Measurements from ENCODE around the gene NEUROD4.
"Not testable (repeated sequence)": the region's sequence is repeated elsewhere in the genome, so short reads cannot be mapped to it uniquely, and the experiment has no call there.

Gene NEUROD4, protein sequence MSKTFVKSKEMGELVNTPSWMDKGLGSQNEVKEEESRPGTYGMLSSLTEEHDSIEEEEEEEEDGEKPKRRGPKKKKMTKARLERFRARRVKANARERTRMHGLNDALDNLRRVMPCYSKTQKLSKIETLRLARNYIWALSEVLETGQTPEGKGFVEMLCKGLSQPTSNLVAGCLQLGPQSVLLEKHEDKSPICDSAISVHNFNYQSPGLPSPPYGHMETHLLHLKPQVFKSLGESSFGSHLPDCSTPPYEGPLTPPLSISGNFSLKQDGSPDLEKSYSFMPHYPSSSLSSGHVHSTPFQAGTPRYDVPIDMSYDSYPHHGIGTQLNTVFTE

DNA sequence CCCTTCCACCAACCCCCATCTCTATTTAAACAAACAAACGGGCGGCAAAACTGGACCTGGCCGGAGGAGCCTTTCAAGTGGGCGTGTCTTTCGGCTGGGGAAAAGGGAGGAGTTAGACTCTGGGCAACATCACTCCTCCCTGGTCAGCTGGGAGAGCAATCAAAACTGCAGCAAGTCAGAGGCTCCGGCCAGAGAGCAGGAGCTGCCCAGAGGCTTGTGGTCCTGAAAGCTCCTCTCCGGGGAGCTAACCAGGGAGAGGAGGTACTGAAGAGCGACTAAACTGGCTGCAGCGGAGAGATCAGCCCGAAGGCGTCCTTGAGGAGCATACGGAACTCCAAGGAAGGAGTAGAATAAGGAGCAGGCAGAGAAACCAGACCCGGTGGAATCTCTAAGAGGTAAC lies at the start of gene NEUROD4:
Gene NEUROD4, plus strand, starts transcription at position 191 of the 400 bp plus-strand sequence. CDS start 6,466 bp downstream, outside the sequence.
- DNase-seq = peak; percentile 99

DNA sequence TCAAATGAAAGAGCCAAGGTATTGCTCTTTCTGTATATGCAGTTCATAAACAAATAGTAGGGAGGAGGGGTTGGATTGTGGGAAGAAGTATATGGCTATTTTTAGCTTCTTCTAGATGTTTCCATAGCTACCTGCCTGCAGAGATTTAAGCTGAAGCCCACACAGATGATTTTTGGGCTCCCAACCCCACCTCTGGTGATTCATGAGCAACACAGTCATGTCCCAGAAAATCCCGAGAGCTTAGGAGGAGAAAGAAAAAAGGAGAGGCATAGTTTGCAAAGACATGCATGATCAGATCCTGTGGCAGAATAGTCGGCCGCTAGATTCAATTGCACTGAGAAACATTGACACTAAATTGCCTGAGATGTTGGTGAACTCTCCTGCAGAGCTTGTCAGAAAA lies 49.0 kb upstream of the NEUROD4 start:
- DNase-seq = no peak

DNA sequence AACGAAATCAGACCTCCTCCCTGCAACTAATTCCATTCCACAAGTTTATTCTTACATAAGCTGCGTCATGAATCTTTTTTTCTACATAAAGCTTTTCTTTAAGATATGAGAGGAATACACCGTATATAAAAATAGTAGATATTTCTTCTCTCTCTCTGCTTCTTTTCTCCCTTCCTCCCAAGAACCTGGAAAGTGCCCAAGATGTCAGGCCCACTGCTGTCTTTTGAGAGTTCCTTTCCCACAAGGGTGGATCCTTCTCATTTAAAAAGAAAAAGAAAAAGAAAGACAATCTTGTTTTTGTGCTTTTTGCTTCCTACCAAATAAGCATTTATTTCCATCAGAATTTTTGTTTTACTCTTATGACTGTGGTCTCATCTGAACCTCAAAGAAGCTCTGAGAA lies 46.2 kb upstream of the NEUROD4 start:
- no peak for DNase-seq

DNA sequence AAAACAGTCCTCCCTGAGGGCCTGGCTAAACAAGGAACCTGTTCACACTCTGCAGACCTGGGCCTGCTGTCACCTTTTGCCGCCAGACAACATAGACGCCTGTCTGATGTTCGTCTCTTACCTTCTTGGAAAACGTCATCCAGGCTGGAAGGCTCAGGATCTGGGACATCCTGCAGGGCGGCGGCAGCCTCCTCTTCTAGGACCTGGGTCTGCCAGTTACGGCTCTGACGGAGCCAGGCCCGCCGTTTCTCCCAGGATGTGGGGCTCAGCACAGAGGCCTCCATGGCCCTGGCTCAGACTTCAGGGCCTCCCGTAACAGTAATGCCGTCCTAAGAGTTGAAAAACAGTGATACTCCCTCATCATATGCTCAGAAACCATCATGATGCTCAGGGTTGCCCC lies 45.5 kb upstream of the NEUROD4 start:
- peak; percentile 65 for DNase-seq

DNA sequence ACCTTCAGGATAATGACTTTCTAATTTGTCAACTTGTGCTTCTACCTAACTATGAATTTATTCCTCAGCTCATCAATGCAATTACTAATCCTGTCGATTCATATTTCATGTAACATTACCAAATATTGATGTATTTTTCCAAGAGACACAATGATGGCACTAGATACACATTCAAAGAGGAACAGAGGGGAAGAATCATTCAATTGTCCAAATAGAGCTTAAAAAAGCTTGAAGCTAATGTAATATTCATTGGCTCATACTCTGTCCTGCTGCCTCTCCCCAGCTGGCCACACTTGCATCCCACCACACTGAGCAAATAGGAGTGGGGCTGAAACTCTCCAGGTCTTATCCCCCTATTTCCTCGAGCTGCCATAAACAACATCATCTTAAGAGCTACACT lies 44.5 kb upstream of the NEUROD4 start:
- no peak for DNase-seq

DNA sequence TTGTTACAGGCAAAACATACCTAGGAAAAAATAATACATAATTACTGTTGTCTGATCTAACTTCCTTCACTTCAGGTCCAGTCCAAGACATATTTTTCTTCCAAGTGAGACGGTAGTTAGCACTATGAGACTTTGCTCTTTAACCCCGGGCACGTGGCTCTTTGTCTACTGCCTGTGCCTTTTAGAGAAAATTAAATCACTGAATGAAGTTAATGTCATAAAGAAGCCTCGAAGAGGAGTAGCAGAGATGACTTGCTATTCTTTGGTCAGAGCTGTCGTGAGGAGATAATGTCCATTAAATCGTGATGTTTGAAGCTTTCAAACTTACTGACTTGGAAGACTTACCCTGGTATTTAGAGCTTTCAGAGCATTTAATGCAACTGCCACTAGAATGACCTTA lies 43.9 kb upstream of the NEUROD4 start:
- DNase-seq = no peak

DNA sequence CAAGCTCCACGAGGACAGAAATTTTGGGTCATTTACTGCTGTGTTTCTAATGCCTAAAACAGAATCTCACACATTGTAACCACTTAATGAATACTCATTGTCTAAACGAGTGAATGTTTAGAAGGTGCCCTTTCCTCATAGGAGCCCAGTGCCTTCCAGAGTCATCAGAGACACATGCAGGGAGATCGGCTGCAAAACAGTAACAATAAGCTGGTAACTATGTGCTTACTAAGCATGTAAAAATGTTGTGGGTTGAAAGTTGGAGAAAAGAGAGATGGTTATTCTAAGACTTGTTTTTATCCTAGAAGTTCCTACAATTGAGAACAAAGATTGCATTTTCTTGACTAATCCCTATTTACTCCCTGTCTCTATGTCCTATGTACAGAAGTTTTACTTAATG lies 42.6 kb upstream of the NEUROD4 start:
- DNase-seq = no peak

DNA sequence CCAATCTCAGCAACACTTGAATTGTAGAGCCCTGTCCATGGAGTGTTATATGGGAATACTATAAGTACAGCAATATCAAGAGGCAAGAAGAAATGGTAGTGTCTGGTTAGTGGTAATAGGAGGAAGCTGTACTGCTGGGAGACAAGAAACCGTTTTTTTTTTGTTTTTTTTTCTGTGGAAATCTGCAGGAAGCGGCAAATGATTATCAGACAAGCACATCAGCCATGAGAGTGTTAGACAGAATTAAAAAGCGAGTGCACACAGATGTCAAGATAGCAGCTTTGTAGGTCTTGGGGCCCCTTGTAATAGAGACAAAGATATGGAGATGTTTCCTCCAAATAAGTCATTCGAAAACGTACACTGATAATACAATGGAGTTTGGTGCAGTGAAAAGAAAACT lies 41.9 kb upstream of the NEUROD4 start:
- DNase-seq = no peak

DNA sequence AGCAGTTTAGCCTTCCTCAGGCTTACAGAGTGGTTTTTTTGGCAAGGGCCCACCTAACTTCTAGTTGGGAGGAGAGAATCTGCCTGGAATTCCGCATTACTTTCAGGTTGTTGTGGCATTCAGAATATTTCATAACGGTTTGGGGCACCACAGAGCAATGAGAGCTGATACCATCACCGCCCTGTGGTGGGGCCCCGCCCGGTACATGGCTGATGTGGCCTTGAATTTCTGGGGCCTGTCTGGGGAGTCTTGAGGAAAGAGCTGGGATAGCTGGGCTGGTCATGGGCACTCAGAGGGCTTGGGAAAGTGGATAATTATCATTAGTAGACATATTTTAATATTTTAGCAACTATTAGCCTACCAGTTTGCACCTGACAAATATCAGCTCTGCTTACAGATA lies 39.4 kb upstream of the NEUROD4 start:
- DNase-seq = no peak

DNA sequence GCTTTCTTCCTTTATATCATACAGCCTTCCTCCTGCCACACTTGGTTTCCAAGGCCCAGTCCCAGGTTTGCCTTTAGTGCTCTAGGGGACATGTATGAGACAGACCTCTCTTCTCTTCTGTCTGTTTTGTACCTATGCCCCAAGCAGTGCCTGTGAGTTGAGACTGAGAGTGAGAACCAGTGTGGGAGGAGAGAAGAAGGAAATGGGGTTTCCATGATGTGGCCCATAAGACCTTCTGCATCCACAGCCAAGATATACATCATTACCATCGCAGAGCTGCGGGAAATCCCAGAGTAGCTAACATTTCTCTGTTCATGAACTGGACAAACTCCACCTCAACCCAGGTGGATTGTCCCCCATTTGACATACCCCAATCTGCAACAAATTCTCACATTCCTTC lies 38.0 kb upstream of the NEUROD4 start:
- no peak for DNase-seq

DNA sequence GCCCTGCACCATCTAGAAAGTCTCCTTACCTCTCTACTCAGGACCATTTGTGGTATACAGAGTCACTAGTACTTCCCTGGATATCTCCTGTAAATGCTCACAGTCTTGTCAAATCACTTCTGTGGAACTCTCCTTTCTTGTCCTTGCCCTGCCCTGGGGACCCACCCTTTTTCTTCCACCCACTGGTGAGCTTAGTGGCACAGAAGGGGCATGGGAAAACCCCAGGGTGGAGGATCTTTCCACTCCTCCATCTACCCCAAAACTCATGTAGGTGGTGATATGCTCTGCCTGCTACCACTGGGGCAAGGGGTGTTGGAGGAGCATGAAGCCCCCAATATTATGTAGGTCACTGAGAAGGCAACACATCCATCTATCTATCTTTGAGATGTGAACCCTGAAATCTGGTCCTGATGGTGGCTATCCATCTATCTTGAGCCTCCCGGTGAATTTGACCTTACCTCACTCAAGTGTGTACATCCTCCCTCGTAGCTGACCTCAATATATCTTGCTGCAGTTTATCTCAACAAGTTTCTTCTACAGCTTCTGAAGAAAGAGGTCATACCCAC lies 36.2 kb upstream of the NEUROD4 start:
- no peak for DNase-seq

DNA sequence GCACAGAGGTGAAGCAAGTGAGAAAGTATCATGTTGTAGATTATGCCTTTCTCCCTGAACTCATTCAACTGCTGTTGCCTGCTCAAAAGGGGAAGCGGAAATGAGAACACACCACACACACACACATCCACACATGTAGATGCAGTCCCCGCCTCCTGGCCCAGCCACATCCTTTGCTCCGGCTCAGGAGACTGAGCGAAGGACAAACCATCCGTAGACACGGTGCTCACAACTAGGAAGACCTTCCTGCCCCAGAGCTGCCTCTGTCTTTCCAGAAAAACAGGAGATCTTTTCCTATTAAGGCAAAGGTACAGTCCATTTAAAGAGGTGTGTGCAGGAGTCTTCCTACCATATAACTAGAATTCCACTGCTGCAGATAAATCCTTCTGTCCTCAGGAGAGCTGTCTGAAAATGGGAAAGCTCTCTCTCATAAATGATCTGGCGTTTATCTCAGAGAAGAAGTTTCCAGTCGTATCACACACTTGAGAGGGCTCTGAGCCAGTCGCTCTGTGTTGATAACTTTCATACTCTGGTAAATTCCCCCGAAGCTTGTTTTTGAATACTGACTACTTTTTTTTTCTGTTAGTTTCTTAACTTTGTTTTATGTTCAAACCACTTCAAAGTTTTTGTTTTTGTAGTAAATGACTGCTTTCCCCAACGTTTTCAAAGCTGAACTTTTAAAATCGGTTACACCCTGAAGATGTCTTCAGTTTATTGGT lies 35.0 kb upstream of the NEUROD4 start, which contains the start of gene TESPA1:
Gene TESPA1, minus strand, starts transcription at position 105 of the 719 bp plus-strand sequence. CDS start 10,200 bp downstream, outside the sequence.
- DNase-seq = no peak

DNA sequence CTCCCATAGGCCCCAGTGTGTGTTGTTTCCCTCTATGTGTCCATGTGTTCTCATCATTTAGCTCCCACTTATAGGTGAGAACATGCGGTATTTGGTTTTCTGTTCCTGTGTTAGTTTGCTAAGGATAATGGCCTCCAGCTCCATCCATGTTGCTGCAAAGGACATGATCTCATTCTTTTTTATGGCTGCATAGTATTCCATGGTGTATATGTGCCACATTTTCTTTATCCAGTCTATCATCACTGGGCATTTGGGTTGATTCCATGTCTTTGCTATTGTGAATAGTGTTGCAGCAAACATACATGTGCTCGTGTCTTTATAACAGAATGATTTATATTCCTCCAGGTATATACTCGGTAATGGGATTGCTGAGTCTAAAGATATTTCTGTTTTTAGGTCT lies 33.0 kb upstream of the NEUROD4 start:
- not testable (repeated sequence) for DNase-seq

DNA sequence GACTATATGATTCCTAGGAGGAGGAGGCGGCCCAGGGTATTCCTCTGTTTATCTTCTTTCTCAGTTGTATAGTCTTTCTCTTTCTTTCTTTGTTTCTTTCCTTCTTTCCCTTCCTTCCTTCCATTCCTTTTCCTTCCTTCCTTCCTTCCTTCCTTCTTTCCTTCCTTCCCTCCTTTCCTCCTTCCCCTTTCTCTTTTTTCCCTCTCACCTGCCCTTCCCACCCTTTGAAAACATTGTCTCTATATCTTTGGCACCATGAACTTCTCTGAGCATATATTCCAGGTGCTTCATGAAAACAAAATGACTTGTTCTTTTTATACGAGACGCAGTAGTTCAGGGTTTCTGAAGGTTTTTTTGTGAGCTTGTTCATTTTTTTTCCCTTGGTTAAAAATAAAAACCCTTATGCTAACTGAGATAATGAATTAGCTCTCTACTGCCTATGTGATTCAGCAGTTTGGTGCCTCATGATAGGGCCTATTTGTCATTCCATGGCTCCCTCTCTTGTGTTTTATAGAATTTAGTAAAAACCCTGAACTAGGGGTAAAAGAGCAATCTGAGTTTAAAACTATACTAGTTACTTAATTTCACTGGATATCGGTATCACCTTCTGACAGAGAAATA lies 32.1 kb upstream of the NEUROD4 start:
- no peak for DNase-seq

DNA sequence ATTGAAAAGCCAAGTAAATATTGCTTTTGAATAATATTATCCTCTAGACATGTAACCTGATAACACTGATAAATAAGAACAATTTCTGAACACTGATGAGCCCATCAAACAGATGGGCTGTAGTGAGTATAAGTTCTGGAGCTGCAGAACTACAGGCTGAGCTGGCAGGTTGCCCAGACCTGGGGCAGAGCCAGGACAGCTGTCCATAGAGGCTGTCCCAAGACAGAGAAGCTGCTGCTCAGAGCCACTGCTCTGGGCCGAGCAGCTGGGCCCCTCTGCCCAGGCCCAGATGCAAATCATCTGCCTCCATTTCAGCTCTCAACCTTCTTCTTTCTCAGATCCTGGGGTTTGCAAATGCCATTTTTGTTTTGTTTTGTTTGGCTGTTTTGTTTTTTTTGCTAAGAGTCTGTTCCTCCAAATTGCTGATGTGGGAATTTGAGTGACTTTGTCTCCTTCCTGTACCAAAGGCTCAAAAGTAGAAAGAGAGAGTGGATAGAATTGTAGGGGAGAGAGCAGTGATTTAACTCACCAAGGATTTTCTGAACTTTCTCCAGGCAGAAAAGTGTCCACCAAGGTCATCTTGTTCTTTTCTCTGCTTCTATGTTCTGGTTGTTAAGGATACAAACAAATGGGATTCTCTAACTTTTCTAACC lies 31.2 kb upstream of the NEUROD4 start:
- DNase-seq = no peak

DNA sequence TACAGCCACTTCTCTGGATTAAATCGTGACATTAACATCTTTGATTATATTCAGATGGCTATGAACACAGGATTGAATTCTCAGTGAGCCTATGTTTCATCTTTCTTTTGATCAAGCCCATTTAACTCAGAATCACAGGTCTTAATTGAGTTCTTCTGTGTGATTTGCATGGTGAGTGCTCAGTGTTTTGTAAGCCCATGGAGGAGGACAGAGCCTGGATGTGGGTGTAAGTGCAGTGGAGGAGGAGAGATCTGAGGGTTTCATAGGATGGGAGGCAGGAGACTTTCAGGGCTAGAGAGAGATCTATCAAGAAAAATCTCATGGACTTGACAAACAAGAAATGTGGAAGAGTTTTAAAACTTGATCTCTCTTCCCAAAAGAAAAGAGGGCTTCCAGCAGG lies 29.9 kb upstream of the NEUROD4 start:
- DNase-seq = no peak

DNA sequence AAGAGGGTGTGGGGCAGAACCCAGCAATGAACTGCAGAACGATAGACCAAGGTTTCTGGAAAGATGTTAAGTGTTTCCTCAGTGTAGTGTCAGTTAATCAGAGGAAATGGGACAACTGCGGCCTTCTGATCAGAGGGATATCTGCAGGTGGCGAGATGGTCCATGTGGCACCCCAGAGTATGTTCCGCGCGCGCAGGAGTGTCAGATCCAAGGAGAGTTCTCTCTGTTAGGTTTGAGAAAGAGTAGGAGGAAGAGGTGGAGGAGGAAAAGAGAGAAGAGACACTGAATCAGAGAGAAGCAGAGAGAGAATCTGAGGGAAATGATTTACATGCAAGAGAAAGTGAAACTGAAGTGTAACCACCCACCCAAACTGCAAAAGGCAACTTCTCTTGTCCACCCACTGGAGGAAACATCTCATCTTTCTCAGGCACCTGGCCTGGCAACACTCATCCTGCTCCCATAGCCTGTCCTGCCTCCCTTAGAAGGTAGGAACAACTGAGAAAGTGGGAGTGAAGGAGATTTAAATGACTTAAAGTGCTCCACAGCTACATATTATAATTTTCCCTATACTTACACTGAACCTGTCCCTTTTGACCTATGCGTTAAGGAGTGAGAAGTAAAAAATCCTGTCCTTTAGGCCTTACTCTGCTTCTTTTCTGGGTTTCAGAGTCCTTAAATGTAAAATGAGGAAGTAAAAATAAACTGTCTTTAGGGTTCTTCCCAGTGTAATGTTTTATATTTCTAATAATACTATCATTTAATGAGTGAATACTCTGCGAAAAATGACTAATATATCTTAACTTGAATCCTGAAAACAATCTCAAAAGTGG lies 28.4 kb upstream of the NEUROD4 start:
- DNase-seq = no peak

DNA sequence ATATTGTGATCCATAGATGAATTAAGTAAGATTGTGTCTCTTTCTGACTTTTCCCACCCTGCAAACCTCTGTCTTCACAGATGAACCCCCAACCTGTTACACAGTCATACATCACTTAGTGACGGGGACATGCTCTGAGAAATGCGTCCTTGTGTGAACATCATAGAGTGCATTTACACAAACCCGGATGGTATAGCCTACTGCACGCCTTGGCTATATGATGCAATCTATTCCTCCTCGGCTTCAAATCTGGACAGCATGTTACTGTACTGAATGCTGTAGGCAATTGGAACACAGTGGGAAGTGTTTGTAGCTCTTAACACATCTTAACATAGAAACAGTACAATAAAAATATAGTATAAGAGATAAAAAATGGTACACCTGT lies 27.8 kb upstream of the NEUROD4 start:
- no peak for DNase-seq

DNA sequence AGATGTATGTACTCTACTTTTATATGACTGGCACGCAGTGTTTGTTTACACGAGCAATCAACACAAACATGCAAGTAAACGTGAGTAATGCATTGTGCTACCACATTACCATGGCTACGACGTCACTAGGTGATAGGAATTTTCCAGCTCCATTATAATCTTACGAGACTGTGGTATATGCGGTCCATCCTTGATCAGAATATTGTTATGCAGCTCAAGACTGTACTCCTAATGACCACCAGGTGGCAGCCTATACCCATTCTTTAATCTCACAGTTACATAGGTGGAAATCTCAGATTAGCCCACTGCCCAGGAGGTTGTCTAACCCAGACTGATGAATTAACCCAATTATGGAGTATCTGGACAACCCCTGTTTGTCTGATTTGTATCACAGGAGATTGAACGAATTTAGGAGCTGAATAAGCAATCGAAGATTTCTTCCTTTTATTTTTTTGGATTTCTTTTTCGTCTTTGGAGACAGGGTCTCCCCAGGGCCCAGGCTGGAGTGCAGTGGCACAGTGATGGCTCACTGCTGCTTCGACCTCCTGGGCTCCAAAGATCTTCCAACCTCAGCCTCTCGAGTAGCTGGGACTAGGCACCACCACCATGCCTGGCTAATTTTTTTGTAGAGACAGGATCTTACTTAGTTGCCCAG lies 26.5 kb upstream of the NEUROD4 start:
- DNase-seq = peak; percentile 66

DNA sequence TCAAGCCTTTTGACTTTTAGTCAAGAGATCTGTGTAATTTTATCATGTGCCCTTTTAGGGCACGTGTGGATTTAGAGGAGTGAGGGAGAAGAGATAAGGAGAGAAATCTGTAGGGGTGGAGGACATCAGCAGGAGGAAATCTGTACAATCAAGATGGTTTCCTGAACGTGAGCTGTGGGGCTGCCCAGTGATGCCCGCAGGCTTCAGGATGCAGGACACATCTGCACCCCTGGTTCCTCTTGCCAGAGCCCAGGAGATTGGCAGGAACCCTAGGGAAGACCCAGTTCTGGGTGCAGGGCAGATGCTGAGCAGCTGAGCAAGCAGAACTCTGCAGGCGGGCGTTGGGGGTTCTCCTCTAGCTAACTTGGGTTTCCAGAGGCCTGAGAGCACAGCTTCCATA lies 23.6 kb upstream of the NEUROD4 start:
- no peak for DNase-seq

DNA sequence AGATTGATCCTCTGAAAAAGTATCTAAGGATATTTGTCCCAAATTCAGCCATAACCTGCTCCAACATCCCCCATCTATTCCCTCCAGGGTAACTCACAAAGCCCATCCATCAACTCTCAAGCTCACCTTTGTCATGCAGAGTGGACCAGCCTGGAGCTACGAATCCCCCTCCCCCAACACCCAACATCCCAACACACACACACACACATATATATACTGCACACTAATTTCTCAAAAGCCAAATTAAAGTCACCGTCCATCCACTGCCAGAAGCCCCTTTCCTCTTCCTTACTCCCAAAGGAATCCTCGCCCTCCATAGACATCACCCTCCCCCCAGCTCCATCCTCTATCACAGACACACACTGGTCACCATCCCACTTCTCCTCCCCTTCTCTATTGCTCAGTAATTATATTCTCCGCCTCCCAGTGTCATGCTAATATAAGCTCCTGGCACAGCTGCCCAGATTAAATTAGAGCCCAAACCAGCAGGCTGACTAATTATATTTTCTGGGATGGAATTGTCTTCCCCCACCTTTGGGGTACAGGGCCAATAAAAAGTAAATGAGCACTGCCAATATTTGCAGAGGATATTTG lies 21.7 kb upstream of the NEUROD4 start:
- no peak for DNase-seq

All from islet precursor cell (in vitro differentiated cells).